Left forelimb (tissue), 1 donor: Measurements from ENCODE around the gene TM7SF2.
"Not testable (repeated sequence)": the region's sequence is repeated elsewhere in the genome, so short reads cannot be mapped to it uniquely, and the experiment has no call there.

Experiments used
- DNase-seq: peaks from one replicate; pipeline ENCODE4 v3.0.0-alpha.2; 2018; ENCODE audit warnings: low spot score

The TM7SF2 gene

DNA sequence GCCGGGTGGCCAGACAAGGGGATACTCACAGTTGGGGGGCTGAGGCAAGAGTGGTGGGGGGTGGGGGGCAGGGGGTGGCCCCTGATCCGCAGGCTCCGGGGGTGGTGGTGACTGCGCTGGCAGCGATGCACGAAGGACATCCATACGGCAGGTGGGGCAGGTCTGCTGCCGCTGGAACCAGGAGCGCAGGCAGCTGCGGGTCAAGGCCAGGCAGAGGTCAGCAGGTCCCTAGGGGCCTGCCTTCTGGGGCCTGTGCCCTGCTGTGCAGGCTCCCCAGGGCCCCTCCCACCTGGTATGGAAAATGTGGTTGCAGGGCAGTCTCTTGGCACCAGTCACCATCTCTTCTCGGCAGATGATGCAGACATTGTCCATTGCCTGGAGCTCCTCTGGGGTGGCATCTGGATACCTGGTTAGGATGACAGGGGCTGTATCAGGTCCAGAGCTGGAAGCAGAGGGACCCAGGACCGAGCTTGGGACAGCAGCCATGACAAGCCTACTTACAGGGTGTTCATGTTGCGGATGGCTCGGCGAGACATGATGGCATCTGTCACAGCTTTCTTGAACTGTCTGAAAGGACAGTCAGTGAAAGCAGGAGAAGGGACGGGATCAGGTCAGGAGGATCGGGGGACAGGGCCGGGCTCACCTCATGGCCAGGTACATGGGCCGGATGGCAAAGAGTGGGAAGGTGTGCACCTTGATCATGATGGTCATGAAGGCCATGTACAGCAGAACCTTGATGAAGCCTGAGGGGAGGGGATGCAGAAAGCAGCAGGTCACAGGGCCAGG is 19.2 kb downstream of the TM7SF2 start:
- DNase-seq: no peak

DNA sequence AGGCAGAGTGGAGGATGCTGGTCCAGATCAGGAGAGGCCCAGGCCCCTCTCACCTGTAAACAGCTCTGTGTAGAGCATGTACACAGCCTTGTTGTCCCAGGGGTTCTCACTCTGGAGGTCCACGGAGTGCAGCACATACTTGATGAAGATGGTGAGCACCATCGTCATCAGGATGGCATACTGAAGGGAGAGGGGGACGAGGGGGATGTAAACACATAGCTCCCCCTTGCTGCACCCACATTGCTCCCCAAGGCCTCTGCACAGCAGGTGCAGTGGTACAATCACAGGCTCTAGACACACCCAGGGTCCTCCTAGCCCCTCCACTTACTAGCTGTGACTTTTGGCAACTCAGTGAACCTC is 19.7 kb downstream of the TM7SF2 start:
- no peak for DNase-seq

DNA sequence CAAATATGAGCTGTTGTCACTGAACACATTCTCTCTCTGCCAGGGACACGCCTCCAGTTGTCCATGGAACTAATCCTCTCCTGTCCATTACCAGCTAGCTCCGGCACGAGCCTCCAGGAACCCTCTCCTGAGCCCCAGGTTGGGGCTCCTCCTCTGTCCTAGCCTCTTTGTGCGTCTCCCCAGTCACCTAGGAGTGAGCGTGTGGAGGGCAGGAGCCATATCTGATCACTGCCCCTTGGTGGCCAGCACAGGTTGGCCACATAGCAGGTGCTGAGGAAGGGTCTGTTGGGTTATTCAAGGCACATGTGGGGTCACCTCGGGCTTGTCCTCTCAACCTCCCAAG is 20.2 kb downstream of the TM7SF2 start:
- DNase-seq: no peak

DNA sequence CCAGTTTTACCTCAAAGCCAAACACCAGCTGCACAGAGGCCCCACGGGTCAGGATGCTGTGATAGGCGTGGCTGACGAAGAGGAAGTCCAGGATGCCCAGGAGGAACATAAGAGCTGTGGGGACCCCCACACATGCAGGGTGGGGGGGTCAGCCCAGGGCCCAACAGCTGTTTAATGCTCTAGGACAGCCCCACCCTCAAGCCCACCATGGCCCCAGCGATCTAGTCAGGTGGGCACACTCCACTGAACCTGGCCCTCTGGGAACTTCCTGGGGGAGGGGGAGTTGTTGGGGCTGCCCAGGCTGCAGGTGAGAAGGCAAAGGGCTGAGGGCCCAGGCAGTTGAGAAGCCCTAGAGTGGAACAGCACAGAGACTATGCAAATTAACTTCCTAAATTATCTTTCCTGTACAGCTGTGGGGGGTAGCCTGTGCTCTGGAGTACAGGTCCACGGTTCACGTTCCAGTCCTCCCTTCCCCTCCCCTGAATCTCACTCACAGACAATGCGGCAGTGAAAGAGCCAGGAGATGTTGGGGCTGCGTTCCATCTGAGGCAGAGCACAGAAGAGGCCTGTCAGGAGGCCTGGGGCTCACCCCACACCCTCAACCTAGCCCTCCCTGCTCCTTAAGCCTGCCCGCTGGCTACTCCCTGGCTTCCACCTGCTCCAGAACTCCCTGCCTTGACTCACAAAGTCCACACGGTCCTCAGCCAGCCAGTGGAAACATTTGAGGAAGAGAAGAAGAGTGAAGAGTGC is 20.7 kb downstream of the TM7SF2 start:
- no peak for DNase-seq

DNA sequence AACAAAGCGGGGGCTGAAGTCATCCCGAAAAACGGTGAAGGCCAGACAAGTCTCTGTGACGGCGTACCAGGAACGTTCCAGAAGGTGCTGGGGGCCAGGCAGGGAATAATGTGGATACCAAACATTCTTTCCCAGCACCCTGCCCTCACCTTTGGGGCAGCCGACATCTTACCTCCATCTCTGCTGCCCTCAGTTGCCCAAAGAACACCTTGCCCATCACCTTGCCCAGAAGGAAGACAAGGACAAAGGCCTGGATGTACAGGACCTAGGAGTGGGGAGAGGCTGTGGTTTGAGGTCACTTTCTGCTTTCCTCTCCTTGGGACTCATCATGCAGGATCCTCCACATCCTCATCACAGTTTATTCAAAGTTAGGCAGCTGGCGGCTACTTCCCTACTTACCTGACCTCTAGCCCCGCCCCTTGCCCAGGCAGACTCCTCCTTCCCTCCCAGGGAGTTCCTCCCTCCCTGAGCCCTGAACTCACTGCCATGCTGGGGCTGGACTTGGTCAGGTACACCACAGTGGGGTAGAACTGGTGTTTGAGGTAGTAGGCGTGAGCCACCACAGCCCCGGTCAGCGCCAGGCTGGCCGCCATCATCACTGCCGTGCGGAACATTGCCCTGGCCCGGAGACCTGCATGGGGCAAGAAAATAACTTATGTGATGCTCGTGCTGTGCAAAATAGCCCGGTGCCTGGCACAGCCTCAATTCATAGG is 21.5 kb downstream of the TM7SF2 start:
- no peak for DNase-seq

DNA sequence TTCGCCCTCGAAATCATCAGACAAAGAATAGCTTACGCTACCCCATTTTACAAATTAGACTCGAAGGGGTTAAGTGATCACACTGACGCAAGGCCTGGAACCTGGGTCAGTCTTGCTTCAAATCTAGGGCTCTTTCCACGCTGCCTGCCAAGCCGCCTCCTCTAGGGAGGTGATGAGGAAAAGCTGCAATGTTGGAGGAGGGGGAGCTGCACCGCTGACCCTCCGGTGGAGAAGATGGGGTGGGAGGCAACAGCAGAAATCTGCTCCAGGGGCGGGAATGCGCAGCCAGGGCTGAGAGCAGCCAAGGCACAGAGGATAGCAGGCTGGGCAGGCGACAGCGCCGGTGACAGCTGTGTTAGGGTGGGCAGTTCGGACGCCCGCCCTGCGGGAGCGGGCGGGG is 22.1 kb downstream of the TM7SF2 start:
- DNase-seq: no peak

DNA sequence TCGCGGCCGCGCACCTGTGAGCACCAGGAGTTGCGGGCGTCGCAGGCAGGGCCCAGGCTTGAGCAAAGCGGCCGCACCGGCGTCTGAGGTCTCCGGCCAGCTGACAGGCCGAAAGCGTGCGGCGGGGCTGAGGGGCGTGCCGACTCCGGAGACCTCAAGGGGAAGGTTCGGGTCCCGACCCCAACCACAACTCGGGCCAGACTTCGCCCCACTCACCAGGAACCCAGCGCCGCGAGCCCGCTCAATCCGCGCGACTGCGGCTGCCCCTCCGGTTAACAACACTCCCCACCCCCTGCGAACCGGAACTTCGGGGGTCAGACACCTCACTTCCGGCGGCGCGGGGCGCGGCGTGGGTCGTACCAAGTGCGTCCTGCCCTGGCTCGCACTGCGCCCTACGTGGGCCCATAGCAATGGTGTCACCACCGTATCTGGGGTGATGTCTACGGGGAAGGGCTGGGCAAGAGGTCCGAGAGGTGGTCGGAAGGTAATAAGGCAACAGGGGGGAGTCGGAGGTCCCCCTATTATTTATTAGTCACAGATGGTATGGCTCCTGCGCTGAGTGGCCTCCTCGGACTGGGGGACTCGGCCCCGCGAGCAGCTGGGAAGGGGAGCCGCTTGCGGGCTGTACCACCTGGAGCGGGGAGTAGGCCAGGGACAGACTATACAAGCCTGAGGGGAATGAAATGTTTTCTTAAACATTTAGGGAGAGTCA is 22.7 kb downstream of the TM7SF2 start, which contains the start of gene SYVN1:
SYVN1 (minus strand) TSS at position 280 of the 712 bp plus-strand sequence. CDS start 918 bp downstream, outside the sequence.
- DNase-seq: peak; percentile 96

DNA sequence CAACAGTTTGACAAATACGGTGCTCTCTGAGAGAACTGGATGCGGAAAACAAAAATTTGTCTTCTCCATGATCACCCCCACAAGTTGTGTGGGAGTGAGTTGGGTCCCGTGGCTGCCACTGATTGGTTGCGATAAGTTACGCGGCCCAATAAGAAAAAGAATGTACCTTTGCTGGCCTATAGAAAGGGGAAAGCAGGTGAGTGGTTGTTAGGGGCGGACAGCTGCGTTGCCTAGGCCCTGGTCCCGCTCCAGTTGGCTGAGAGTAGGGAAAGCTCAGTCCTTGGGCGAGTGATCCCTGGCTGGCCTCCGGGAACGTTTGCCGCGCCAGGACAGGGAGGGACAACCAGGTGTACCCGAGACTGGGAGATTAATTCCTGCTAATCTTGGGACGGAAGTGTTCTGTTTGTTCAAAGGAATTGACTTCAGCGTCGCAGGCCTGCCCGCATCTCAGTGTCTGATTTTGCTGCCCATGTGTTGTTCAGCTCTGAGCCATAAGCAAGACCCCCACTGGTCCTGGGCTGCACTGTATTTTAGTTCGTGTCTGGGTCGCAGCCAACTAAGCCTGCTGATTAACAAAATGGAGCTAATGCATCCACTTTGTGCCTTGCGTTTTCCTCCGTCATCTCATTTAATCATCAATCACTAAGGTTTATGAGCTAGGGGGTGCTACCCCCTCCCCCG is 23.4 kb downstream of the TM7SF2 start:
- DNase-seq: peak; percentile 92

DNA sequence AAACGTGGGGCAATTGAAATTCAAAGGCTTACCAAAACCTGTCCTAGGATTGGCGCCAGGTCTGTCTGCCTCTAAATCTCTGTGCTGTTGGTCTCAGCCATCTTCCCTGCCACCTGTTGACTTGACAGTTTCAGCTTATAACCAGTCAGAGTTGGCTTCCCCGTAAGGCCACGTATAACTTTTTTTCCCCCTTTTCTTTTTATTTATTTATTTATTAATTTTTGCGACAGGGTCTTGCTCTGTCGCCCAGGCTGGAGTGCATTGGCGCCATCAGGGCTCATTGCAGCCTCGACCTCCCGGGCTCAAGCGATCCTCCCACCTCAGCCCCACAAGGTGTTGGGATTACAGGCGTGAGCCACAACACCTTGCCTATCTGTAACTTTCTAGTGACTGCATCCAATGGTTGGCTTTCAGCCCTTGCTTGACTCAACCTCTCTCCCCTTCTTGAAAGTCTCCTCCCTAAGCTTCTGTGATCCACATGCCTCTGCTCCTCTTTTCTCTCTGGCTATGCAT is 24.0 kb downstream of the TM7SF2 start:
- no peak for DNase-seq

DNA sequence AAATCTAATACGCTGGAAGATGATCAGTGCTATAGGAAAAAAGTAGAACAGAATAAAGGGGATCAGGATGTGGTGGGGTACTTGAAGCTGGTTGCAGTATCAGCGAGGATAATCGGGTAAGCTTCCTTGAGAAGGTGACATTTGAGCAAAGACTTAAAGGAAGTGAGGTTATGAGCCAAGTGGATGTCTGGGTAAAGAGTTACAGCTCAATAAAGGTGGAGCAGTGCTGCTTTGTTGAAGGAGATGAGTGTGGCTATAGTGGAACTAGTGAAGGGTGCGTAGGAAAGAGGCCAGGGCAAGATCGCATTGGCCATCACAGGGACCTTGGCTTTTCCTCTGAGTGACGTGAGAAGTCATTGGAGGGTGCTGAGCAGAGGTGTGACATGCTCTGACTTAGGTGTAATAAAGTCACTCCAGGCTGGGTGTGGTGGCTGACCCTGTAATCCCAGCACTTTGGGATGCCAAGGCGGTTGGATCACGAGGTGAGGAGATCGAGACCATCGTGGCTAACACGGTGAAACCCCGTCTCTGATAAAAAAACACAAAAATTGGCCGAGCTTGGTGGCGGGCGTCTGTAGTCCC is 24.9 kb downstream of the TM7SF2 start:
- no peak for DNase-seq

DNA sequence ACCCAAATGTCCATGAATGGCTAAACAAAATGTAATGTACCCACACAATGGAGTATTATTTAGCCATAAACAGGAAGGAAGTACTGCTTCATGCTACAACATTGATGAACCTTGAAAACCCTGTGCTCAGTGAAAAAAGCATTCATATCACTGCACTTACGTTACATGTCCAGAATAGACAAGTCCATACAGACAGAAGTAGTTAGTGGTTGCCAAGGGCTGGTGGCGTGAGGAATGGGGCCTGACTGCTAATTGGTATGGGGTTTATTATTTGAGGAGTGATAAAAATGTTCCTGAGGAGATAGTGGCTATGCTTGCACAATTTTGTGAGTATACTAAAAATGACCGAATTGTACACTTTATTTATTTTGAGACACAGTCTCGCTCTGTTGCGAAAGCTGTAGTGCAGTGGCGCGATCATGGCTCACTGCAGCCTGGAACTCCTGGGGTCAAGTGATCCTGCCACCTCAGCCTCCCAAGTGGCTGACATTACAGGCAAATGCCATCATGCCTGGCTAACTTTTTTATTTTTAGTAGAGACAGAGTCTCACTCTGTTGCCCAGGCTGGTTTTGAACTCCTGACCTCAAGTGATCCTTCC is 30.3 kb downstream of the TM7SF2 start:
- no peak for DNase-seq

DNA sequence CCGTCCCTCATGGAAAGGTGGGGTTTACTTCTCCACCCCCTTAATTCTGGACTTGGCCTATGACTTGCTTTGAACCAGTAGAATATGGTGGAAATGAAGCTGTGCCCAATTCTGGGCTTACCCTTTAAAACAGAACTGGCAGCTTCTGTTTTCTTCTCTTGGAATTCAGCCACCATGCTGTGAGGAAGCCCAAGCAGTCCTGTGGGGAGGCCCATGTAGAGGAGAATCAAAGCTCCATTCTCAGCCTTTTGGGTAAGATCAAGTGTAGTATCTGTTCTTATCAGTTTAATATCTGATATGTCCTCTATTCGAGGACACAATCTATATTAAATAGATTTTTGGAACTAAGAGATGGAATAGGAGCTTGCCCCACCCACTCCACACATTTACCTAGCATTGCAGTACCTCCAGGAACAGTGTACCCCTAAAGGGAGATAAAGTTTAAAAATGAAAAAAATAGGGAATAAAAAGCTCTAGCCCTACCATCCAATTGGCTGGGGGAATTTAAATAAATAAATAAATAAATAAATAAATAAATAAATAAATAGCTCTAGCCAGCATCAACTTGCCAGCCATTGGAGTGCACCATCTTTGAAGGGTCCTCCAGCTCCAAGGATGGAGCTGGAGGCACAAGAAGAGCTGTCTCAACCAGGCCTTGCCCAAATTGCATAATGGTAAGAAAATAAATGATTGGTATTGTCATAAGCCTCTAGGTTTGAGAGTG is 35.8 kb downstream of the TM7SF2 start:
- no peak for DNase-seq

DNA sequence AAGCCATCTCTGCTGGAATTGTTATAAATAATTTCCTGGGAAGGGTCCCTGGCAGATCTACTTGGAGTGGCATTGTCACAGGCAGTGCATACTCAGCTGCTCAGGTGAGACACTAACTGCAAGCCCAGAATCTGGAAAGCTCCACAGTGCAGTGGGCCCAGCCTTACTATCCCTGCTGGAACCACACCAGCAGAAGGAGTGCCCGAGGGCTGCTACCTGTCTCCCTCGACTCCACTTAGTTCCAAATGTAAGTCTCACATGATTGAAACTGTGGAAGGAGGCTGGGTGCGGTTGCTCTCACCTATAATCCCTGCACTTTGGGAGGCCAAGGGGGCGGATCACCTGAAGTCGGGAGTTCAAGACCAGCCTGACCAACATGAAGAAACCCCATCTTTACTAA is 37.0 kb downstream of the TM7SF2 start:
- no peak for DNase-seq

DNA sequence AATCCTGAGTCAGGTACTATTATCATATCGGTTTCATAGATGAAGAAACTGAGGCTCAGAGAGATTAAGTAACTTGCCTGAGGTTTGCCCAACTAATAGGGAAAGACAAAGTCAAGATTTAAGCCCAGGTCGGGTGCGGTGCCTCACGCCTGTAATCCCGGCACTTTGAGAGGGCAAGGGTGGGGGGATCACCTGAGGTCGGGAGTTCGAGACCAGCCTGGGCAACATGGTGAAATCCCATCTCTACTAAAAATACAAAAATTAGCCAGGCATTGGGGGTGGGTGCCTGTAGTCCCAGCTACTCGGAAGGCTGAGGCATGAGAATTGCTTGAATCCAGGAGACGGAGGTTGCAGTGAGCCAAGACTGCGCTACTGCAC is 38.4 kb downstream of the TM7SF2 start:
- DNase-seq: not testable (repeated sequence)

DNA sequence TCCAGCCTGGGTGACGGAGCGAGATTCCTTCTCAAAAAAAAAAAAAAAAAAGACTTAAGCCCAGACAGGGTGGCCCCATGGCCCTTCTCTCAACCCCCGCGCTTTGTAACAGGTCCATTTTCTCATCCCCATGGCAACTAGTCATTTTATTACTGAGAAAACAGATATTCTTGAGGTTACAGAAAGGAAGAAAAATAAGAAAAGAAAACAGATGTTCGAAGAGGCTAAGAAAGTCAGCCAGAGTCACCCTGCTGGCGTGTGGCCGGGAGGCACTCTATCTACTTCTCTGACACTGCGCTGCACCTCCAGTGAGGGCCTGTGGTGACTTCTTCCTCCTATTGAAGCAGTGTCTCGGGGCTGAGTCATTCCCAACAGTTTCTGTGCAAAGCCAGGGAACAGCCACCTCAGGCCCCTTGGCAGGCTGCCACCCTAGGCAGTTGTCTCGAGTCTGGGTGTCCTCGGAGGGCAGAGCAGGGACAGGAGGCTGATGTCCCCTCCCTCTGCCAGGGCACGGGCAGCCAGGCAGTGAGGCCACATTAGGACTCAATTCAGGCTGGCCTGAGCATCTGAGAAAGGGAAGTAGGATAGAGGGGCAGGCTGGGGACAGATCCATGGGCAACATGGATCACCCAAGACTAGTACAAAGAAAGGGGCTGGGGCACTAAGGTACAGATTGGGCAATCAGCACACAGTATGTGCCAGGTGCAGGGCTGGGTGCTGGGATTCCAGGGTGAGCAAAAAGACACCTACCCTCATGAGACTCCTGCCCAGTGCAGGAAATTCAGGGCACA is 39.0 kb downstream of the TM7SF2 start:
- DNase-seq: no peak

DNA sequence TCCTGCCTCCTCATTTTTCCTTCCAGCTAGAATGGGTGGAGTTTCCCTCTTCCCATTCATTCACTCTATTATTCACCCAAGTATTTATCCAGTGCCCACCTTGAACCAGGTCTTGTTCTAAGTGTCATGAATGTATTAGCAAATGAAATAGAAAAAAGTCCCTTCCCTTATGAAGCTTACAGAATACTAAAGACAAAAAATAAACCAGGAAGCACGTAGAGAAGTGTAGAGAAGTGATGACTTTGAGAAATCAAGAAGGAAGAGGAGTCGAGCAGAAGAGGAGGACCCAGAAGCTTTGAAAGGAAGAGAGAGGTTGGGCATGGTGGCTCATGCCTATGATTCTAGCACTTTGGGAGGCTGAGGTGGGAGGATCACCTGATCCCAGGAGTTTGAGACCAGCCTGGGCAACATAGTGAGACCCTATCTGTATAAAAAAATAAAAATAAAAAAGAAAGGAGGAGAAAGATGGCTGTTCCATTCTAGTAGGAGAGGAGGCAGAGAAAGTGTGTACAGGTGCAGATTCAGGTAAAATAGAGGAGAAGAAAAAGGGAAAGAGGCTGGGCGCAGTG is 39.7 kb downstream of the TM7SF2 start:
- DNase-seq: no peak

DNA sequence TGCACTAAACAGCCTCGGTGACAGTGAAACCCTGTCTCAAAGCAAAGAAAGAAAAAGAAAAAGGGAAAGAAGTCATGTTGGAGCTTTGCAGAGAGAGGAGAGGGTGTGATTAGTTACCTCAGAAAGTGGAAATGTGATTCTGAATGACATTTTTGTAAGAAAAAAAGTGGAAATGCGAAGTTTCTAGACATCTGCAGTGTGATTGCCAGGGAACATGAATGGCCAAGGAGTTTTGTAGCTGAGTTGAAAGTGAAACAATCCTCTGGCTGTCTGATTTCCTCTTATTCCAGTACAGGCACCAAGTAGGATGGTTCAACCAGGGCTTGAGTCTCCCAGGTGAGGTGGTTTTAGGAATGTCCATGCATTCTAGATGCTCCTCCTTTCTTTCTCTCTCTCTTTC is 40.5 kb downstream of the TM7SF2 start:
- DNase-seq: no peak

DNA sequence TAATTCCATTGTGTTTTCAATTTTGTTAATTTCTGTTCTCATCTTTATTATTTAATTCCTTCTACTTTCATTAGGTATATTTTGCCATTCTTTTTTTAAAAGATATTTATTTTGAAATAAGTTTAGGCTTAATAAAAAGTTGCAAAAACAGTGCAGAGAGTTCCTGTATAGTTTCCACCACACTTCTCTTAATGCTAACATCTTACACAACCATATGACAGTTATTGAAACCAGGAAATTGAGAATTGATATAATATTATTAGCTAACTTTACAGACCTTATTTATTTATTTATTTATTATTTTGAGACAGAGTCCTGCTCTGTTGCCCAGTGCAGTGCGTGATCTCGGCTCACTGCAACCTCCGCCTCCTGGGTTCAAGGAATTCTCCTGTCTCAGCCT is 44.6 kb downstream of the TM7SF2 start:
- no peak for DNase-seq

DNA sequence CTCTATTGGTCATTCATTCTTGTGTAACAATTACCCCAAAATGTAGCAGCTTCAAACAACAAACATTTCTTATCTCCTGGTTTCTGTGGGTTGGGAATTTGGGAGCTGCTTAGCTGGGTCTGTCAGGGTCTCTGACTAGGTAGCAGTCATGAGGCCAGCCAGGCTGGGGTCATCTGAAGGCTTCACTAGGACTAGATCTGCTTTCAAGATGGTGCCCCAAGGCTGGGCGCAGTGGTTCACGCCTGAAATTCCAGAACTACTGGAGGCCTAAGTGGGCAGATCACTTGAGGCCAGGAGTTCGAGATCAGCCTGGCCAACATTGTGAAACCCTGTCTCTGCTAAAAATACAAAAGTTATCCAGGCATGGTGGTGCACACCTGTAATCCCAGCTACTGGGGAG is 45.3 kb downstream of the TM7SF2 start:
- no peak for DNase-seq
